CD4-positive, alpha-beta T cell treated with Interleukin-1 beta for 1 hour (primary cell): ENCODE data around the gene ZNF318.
"Not testable (repeated sequence)": the region's sequence is repeated elsewhere in the genome, so short reads cannot be mapped to it uniquely, and the experiment has no call there.

Experiments used
- DNase-seq, 2 donors: peaks; one replicate each; pipeline ENCODE4 v3.0.0-alpha.2; 2020 to 2022

The ZNF318 gene

GRCh38 chr6:43335469-43335868 is 34.0 kb downstream of the ZNF318 start:
- no peak for DNase-seq

DNA sequence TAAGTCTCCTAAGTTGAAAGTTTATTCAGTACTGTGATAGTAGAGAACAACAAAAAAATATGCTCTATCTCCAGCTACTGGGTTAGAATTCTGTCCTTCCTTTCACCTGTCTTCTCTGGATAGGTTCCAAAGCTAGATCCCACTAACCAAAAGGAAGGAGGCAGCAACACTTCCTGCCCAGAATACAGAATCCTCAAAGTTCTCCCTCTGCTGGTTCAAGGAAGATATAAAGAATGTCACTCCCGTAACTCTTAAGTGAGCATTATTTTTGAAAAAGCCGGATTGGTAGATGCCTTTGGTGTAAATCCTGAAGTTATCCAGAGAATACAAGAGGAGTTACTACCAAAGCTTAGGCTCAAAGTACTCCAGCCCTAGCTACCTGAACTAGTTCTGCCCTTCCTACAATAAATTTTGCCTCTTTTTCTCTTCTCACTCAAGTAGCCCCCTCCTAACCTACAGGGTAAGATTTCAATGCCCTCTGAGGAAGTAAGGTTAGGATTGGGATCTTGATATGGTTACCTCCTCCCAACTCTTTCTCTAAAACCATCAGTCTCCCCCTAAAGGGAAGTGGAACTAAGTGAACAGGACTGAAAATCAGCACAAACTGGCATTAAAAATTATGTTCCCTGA is 34.9 kb downstream of the ZNF318 start:
- DNase-seq, result no peak

DNA sequence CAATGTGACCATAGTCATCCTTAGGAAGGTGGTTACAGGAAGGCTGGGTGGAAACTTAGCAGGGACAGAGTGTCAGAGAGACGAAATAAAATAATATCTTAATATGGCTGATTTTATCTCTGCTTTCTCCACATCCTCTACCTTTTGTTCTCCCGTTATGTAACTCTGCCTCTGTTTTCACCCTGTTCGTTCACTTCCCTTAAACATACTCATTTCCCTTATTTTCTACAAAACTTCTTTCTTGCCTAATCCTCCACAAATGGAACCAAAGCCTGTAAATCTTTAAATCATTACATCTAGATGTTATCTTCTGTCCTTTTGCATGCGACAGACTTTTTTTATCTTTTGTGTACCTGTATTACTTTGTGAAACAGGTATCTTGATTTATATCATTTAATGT is 37.6 kb downstream of the ZNF318 start:
- DNase-seq, result no peak

GRCh38 chr6:43331470-43331869 is 38.0 kb downstream of the ZNF318 start:
- DNase-seq, result no peak

DNA sequence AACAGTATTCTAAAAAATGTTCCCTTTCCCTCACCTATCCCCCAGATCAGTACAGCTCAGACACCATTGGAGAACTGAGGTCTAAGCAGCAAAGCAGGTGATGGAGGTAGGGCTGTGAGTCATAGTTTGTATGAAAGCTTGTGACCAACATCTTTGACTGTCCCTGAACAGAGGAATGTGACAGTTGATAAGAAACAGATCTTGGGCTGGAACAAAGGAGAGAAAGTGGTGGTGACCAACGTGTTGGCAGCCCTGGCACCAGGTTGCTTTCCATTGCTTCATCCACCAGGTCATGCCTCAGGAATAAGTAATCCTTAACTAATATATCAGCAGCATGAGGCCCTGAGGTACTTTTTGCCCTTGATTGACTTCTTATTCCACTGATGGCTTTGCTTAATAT is 40.9 kb downstream of the ZNF318 start:
- no peak for DNase-seq

DNA sequence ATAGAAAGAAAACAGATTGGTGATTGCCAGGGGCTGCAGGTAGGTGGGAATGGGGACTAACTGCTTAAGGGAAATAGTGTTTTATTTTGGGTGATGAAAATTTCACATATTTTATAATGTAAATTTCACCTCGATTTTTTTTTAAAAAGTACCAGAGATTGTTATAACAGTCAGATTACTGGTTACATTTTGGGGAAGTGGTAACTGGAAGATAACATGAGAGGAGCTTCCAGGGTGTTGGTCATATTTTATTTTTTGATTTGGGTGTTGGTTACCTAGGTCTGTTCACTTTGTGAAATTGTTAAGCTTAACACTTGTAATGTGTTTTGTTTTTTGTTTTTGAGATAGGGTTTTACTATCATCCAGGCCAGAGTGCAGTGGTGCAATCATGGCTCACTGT is 43.6 kb downstream of the ZNF318 start:
- no peak for DNase-seq

- no peak for DNase-seq
Observed at GRCh38 chr6:43318011-43318410, 51.4 kb downstream of the ZNF318 start.

DNA sequence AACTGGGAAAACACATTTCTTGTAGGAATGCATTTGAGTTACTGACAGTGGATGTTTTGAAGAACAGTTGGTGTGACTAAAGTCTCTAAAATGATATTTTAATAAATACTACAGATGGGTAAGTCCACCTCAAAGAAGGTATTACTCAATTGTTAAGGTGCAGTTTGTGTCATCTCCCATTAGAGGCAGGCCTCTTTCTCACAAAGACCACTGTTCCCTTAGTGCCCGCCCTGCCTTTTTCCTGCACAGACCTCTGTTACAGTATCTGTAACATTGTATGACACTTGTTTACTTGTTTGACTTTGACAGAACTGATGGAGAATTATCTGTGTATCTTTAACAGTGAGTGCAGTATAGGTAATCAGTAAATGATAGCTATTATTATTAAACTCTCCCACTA is 55.6 kb downstream of the ZNF318 start:
- DNase-seq, result no peak

GRCh38 chr6:43311666-43312065 is 57.8 kb downstream of the ZNF318 start:
- no peak for DNase-seq

- no peak for DNase-seq
Observed at GRCh38 chr6:43310624-43311023, 58.8 kb downstream of the ZNF318 start.

DNA sequence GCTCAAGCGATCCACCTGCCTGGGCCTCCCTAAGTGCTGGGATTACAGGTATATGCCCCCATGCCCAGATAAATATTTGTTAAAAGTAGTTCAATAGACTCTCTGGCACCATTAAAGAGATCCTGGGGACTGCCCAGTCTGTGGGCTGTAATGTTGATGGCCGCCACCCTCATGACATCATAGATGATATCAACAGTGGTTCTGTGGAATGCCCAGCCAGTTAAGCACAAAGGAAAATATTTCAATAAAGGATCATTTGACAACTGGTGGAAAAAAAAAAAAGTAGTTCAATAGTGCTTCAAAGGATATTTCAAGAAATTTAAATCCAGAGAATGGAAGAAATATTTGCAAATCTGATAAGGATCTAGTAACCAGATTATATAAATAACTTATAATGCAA is 59.3 kb downstream of the ZNF318 start:
- no peak for DNase-seq

DNA sequence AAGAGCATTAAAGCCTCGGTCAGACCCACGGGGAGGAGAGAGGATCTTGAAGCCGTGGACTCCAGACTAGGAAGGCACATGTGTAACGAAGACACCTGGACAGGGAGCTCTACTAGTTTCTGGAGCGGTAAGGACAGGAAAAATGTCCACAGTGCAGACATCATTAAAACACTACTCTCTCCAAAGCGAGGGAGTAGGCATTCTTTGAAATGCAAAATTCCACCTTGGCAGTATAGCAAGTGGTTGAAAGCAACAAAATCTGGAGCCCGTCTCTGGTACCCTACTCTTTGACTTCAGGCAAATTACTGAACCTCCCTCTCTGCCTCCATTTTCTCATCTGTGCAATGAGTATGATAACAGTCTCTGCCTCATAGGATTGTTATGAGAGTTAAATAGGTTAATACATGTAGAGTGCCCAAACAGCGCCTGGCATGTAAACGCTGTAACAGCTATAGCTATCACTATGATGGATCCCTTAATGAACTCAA is 60.4 kb downstream of the ZNF318 start:
- DNase-seq, result no peak

DNA sequence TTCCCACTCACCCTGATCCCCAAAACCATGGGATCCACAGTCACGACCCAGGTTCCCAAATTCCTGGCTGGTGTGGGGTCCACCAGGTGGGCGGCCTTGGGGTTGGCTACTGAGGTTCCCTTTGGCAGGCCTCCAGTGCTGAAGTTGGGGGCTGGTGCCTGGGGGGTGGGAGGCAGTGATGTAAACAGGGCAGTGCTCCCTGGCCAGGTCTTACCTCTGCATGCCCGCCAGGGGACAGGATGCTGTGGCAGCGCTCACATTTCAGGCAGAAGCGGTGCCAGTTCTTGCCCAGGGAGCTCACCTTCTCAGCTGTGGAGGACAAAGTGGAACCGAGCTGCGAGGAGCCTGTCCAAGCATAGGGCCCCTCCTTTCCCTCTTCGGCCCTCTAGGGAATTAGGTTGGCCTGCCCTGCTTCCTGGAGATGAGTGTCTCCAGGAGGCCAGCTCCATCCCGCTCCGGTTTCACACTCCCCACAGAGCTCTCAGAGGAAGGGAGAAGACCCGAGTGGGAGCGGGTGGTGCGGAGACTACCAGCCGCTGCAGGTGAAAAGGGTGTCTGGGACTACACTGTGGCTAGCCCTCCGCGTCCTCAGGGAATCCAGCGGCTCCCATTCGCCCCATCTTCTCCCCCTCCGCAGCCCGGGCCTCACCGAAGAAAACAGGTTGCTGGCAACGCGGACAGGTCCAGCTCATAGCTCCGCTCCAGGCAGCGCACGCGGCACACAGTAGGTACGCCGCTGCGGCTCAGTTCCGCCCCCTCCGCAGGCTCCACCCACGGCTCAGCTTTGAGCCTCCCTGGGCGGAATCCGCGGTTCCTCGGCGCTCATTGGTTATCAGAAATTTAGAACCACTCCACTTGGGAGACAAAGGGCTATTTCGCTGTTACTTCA is 61.1 kb downstream of the ZNF318 start, which contains the start of gene CRIP3:
CRIP3 (minus strand) TSS at position 726 of the 889 bp plus-strand sequence; CDS start at position 692, 34 bp downstream.
- peak; percentile 51 to 56 for DNase-seq

DNA sequence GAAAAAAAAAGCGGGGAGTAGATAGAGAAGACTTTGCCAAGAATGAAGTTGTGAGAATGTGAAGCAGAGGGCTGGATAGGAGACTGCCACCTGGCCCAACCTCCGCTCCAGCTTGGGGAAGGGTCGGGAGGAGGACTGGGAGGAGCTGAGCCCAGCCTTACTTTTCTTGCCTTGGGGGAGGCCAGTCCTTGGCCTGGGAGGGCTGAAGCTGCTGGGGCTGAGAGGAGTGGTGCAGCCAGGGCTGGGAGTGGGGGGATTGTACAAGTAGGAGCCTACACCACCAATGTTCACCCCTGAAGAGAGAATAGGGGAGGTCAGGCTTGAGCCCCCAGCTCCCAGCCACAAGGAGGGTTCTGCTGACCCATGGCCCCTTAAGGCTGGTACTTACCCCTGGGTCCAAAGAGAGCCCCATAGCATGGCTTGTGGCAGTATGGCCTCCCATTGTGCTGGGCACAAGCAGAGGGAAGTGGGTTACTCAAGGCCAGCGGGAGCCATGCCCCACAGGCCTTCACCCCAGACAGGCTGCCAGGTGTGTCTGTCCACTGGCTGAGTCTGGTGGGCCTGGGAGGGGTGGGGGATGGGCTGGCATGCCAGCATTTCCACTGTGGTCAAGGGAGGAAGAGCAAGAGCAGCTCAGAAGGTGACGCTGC is 61.9 kb downstream of the ZNF318 start:
- DNase-seq, result no peak

DNA sequence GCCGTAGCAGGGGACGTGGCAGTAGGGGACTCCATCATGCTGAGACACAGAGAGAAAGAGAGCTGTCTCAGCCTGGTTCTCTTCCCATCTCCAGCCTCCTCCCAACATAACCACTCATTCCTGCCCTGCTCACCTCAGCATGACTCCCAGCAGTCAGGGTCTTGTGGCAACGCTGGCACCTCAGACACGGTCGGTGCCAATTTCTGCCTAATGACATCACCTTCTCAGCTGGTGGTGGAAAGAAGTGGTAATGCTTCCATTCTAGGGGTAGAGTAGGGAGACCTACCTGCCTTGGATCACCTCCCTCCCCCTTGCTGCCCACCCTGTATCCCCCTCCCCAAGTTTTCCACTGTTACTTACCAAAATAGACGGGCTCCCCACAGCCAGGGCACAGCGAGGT is 63.4 kb downstream of the ZNF318 start:
- DNase-seq, result no peak

DNA sequence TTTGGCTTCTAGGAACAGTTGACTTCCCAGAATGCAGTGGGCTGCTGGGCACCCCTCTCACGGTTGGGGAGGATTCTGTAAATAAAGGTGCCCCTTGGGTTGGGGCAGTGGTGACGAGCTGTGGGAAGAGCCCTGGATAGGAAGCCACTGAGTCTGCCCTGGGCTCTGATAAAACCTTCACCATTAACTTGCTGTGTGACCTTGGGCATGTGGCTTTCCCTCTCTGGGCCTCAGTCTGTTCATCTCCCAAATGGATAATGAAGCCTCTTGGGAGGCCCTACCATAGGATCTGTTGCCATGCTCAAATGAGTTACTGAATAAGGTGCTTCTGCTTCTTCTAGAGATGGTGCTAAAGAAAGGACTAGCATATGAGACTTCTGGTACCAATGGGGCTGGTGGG is 64.6 kb downstream of the ZNF318 start:
- no peak for DNase-seq

DNA sequence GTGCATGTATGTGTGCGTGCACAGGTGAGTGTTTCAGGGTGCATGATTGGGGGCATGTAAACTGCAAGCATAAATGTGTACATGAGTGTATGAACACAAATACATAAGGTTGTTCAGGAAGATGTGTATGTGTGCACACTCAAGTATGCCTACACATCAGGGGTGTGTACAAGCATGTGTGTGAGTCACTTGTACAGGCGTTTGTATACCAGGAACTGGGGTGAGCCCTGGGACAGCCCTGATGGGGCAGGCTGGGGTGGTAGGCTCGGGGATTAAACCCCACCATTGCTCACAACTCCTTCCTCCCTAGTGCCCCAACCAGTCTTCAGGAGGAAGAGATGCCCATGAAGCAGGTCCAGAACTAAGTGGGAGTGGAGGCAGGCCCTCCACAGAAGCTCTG is 65.1 kb downstream of the ZNF318 start:
- no peak for DNase-seq

- no peak for DNase-seq
Observed at GRCh38 chr6:43303751-43304331, 65.6 kb downstream of the ZNF318 start.

- not testable (repeated sequence) for DNase-seq
Observed at GRCh38 chr6:43303006-43303405, 66.4 kb downstream of the ZNF318 start.

DNA sequence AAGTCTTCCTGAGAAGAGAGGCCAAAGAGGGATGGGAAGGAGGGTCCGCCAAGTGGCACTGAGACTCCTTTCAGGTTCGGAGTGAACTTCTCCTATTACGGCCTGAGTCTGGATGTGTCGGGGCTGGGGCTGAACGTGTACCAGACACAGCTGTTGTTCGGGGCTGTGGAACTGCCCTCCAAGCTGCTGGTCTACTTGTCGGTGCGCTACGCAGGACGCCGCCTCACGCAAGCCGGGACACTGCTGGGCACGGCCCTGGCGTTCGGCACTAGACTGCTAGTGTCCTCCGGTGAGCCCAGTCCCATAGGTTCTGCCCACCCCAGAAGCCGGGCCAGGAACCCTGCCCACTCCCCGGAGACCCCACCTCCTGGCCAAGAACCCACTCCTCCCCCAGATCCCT is 67.3 kb downstream of the ZNF318 start:
- DNase-seq, result no peak

DNA sequence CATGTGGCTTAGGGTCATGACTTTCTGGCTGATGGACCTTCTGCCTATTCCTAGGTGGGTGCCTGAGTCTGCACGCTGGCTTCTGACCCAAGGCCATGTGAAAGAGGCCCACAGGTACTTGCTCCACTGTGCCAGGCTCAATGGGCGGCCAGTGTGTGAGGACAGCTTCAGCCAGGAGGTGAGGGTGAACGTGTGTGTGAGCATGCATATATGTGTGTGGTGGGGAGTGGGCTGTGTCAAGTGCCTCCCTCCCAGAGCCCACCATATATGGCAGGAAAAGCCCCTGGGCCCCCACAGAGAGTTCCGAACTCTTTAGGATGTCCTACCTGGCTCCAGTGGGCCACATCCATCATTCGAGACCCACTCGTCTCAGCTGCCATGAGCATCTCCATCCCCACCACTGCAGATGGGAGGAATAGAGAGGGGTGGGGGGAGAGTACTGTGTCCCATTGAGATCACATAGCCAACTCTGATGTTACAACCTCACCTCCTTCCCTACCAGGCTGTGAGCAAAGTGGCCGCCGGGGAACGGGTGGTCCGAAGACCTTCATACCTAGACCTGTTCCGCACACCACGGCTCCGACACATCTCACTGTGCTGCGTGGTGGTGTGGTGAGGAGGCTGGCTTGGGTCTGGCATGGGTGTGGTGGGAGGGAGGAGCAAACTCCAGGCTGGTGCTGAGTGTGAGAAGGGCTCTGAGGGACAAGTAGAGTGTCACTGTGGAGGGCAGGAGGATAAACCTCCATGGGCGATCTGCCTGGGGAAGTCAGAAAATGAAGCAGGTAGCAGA is 68.2 kb downstream of the ZNF318 start:
- DNase-seq, result no peak
